ENCODE data around the gene SIRPD. TPM values are rescaled to one million over a fixed set of nuclear protein-coding genes. Genes with fewer than 3 reads are reported as not detected.

Gene SIRPD
- polyA plus RNA-seq, 3 donors from 2014 or later = 0.35 TPM; not detected in 2

DNA sequence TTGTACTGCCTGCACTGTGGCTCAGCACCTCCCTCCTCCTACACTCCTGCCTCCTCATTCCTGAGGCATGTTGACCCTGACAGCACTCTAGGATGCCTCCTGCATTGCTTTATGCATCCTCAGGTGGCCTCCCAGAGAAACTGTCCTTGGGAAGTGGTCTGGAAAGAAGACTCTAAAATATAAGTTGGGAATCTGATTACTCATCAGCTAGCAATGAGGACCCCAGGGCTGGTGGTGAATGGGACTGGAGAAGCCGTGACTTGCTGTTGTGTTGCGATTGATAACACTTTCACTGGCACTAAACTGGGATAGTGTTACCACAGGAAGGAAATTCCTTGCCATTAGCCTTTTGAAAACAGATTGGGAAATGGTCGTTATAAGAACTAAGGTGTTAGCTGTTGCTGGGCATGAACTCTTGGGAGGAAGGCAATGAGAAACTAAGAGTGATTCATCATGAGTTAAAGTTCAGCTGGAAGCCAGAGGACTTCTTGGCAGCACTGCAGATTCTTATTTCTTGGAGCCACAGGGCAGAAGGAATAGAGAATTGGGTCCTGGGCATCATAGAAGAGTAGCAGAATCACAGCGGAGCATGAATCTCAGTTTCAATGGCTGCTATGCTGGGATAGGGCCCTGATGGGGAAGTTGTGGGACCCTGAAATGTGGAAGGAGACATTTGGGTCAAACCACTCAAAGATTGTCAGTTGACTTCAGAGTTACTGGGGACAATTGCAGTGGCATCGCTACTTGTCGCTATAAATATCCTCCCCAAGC is 10.1 kb upstream of the SIRPD start:
- Mint-ChIP-seq H3K4me1 (no peaks in the 10 kb centered on the region), H3K9me3 (no peaks in the 10 kb centered on the region), H3K27me3 (ENCODE audit: low read depth in 3 of 3) (peaks cover 2 to 10% (median 10%) of the 10 kb centered on the region in 3 donors), H3K36me3 (peaks cover 0 to 3% (median 0%) of the 10 kb centered on the region in 3 donors), H3K27ac (no peak overlapping the region), H3K4me3 (no peak overlapping the region)
- DNase-seq = no peak

- Mint-ChIP-seq H3K4me3 (no peak overlapping the region), H3K9me3 (no peaks in the 10 kb centered on the region), H3K36me3 (peaks cover 0 to 4% (median 0%) of the 10 kb centered on the region in 3 donors), H3K27ac (no peak overlapping the region), H3K4me1 (no peaks in the 10 kb centered on the region), H3K27me3 (ENCODE audit: low read depth in 3 of 3) (peaks cover 4 to 10% (median 8%) of the 10 kb centered on the region in 3 donors)
- DNase-seq = no peak
Observed at GRCh38 chr20:1566701-1567100, 9.2 kb upstream of the SIRPD start.

DNA sequence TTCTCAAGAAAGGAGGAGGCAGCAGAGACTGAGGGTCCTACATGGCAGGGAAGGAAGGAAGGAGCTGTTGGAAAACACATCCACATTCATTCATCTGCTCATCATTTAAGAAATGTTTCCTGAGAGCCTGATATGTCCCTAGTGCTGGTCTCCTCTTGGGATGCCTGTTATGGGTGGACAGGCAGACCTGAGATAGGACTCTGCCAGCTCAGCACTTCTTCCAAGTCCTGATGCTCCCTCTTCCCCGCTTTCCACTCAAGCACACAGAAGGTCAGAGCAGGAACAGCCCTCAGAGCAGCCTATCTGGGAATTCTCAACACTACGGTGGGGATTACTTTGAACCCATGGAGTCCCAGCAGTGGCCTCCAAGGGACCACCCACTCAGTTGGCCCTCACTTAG is 8.0 kb upstream of the SIRPD start:
- Mint-ChIP-seq H3K4me3 (no peak overlapping the region), H3K4me1 (no peaks in the 10 kb centered on the region), H3K27ac (no peak overlapping the region), H3K9me3 (no peaks in the 10 kb centered on the region), H3K36me3 (peaks cover 0 to 4% (median 0%) of the 10 kb centered on the region in 3 donors), H3K27me3 (ENCODE audit: low read depth in 3 of 3) (peaks cover 2 to 9% (median 8%) of the 10 kb centered on the region in 3 donors)
- DNase-seq = no peak

- H3K4me3 Mint-ChIP-seq = no peak overlapping the region
- H3K4me1 Mint-ChIP-seq = no peaks in the 10 kb centered on the region
- no peaks in the 10 kb centered on the region for H3K9me3 Mint-ChIP-seq
- peaks cover 0 to 4% (median 0%) of the 10 kb centered on the region in 3 donors for H3K36me3 Mint-ChIP-seq
- no peak for DNase-seq
- peaks cover 2 to 9% (median 8%) of the 10 kb centered on the region in 3 donors for H3K27me3 Mint-ChIP-seq (ENCODE audit: low read depth in 3 of 3)
- H3K27ac Mint-ChIP-seq = no peak overlapping the region
Observed at GRCh38 chr20:1563598-1563997, 6.1 kb upstream of the SIRPD start.

DNA sequence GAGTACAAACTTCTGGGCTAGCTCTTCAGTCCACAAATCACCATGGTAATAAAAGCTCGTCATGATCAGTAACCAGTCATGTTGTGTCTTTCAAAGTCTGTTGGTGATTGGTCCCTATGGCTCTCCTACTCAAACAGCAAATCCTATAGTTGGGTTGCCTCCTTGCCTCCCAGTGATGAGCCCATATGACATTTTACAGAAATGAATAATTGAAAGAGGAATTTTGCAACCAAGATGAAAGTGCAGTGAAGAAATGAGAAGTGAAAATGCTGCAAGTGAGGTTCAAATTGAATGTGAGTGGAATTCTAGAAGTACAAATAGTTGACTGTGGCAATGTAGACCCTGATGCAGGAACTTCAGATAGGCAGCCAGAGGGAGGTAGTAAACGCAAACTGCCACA is 5.1 kb upstream of the SIRPD start:
- DNase-seq = no peak
- H3K4me3 Mint-ChIP-seq = no peak overlapping the region
- no peak overlapping the region for H3K27ac Mint-ChIP-seq
- no peaks in the 10 kb centered on the region for H3K4me1 Mint-ChIP-seq
- H3K9me3 Mint-ChIP-seq = no peaks in the 10 kb centered on the region
- H3K36me3 Mint-ChIP-seq = peaks cover 0 to 4% (median 0%) of the 10 kb centered on the region in 3 donors
- peaks cover 4 to 9% (median 8%) of the 10 kb centered on the region in 3 donors for H3K27me3 Mint-ChIP-seq (ENCODE audit: low read depth in 3 of 3)

DNA sequence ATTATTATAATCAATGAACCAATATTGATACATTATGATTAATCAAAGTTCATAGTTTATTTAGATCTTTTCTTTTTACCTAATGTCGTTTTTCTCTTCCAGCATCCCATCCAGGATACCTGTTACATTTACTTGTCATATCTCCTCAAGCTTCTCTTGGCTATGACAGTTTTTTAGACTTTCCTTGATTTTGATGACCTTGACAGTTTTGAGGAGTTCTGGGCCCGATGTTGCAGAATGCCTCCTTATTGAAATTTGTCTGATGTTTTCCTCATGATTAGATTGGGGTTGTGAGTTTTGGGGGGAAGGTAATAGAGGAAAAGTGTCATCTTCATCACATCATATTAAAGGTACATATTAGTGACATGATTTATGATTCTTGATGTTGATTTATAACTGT is 3.8 kb upstream of the SIRPD start:
- Mint-ChIP-seq H3K27ac (no peak overlapping the region), H3K9me3 (no peaks in the 10 kb centered on the region), H3K27me3 (ENCODE audit: low read depth in 3 of 3) (peaks cover 4 to 9% (median 7%) of the 10 kb centered on the region in 3 donors), H3K4me1 (no peaks in the 10 kb centered on the region), H3K4me3 (no peak overlapping the region), H3K36me3 (peaks cover 0 to 4% (median 0%) of the 10 kb centered on the region in 3 donors)
- DNase-seq = no peak

GRCh38 chr20:1555952-1556351 is 1.6 kb downstream of the SIRPD start:
- H3K9me3 Mint-ChIP-seq = peaks cover 0 to 5% (median 0%) of the 10 kb centered on the region in 6 donors
- no peak overlapping the region for H3K27ac Mint-ChIP-seq
- H3K4me1 Mint-ChIP-seq = no peaks in the 10 kb centered on the region
- no peak overlapping the region for H3K4me3 Mint-ChIP-seq
- peaks cover 0 to 6% (median 2%) of the 10 kb centered on the region in 3 donors for H3K27me3 Mint-ChIP-seq (ENCODE audit: low read depth in 3 of 3)
- no peak for DNase-seq
- H3K36me3 Mint-ChIP-seq = no peaks in the 10 kb centered on the region

GRCh38 chr20:1539816-1540419 is 17.6 kb downstream of the SIRPD start:
- no peaks in the 10 kb centered on the region for H3K4me1 Mint-ChIP-seq
- H3K27ac Mint-ChIP-seq = no peak overlapping the region
- peaks cover 8 to 19% (median 10%) of the 10 kb centered on the region in 3 donors for H3K27me3 Mint-ChIP-seq (ENCODE audit: low read depth in 3 of 3)
- H3K4me3 Mint-ChIP-seq = no peak overlapping the region
- no peaks in the 10 kb centered on the region for H3K36me3 Mint-ChIP-seq
- DNase-seq = no peak
- no peaks in the 10 kb centered on the region for H3K9me3 Mint-ChIP-seq

DNA sequence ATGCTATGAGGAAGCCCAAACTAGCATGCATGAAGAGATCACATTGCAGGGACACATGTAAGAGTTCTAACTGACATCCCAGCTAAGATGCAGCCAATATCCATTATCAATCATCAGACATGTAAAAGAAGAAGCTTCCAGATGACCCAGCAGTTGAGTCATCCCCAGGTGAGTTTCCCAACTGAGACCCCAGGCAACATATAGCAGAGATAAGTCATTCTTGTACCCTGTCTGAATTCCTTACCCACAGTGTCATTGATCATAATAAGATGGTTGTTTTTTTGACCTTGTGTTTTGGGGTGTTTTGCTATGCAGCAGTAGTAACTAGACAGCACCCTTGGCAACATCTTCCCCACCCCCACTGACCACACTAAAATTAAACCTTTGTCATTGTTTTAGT is 18.9 kb downstream of the SIRPD start:
- DNase-seq = no peak
- no peak overlapping the region for H3K27ac Mint-ChIP-seq
- peaks cover 5 to 18% (median 7%) of the 10 kb centered on the region in 3 donors for H3K27me3 Mint-ChIP-seq (ENCODE audit: low read depth in 3 of 3)
- no peak overlapping the region for H3K4me3 Mint-ChIP-seq
- H3K4me1 Mint-ChIP-seq = no peaks in the 10 kb centered on the region
- H3K9me3 Mint-ChIP-seq = no peaks in the 10 kb centered on the region
- H3K36me3 Mint-ChIP-seq = no peaks in the 10 kb centered on the region

DNA sequence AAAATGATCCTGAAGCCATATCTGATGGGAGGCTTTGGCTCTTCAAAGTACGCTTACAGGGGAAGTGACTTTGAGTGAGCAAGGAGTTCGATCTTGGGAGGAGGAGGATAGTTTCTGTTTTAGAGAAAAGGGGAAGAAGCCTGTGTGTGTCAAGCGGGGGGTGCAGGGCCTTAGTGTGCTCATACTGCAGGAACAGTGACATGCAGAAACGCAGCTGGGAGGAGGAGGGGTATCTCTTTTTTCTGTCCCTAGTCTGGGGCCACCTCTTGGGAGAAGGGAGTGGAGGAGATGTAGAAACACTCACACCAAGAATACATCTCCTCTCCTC is 19.8 kb downstream of the SIRPD start:
- Mint-ChIP-seq H3K4me3 (no peak overlapping the region), H3K27ac (no peak overlapping the region), H3K4me1 (no peaks in the 10 kb centered on the region), H3K9me3 (no peaks in the 10 kb centered on the region), H3K27me3 (ENCODE audit: low read depth in 3 of 3) (peaks cover 2 to 10% (median 3%) of the 10 kb centered on the region in 3 donors), H3K36me3 (no peaks in the 10 kb centered on the region)
- no peak for DNase-seq

DNA sequence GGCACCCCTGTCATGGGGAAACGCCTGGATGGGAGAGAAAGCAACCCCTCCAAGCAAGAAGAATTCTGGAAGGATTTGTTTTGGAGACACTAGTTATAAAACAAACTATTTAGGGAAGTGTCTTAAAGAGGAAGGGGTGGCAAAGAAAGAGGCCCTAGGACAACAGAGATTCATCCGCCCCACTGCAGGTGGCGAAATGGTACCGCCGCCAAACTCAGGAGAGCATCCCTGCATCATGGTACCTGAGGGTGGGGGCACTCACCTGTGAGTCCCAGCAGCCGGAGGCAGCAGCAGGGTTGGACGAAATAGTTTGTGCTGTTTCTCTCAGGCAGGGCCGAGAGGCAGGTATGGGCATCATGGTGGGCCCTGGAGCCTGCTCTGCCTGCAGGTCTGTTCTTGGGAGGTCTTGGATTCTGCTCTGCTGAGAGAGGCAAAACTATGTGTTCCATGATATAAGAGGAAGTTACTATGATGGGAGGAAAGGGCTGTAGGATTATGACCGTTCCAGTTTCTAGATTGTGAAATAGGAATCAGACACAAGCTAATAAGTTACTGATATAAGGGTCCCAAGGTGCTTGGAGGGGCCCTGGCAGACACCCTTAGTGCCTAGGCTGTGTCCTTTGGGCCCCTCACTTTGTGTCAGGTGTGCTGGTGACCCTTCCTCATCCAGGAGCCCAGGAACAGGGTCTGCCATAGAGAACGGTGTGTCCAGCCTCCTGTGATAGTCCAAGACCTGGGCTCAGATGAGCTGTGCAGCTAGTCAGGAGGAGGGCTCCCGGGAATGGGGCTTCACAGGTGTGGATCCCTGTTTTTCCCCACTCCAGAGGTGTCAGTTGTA is 20.4 kb downstream of the SIRPD start:
- Mint-ChIP-seq H3K27me3 (ENCODE audit: low read depth in 3 of 3) (peaks cover 0 to 11% (median 2%) of the 10 kb centered on the region in 3 donors), H3K9me3 (no peaks in the 10 kb centered on the region), H3K36me3 (no peaks in the 10 kb centered on the region), H3K27ac (no peak overlapping the region), H3K4me3 (no peak overlapping the region), H3K4me1 (no peaks in the 10 kb centered on the region)
- no peak for DNase-seq

GRCh38 chr20:1535420-1536175 is 21.9 kb downstream of the SIRPD start:
- H3K9me3 Mint-ChIP-seq = no peaks in the 10 kb centered on the region
- H3K27ac Mint-ChIP-seq = no peak overlapping the region
- H3K4me1 Mint-ChIP-seq = no peaks in the 10 kb centered on the region
- no peaks in the 10 kb centered on the region for H3K36me3 Mint-ChIP-seq
- peaks cover 3 to 5% (median 4%) of the 10 kb centered on the region in 3 donors for H3K27me3 Mint-ChIP-seq (ENCODE audit: low read depth in 3 of 3)
- no peak for DNase-seq
- H3K4me3 Mint-ChIP-seq = no peak overlapping the region

DNA sequence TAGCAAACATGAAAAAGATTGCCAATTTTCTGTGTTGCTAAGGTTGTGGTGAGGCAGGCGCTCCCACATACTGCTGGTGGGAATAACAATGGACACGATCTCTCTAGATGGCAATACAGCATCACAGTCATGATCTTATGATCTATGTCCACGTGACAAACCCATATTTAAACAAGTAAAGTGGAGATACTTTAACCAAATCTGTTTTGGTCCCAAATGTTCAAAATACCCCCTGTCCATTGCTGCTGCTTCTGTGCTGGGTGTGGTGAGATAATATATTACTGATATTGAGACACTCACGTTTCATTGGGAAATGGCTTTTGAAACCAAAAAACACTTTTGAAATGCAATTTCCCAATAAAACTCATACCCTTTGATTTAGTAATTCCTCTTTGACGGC is 23.0 kb downstream of the SIRPD start:
- DNase-seq = no peak
- Mint-ChIP-seq H3K4me3 (no peak overlapping the region), H3K4me1 (no peaks in the 10 kb centered on the region), H3K27ac (no peak overlapping the region), H3K9me3 (no peaks in the 10 kb centered on the region), H3K27me3 (ENCODE audit: low read depth in 3 of 3) (peaks cover 5 to 10% (median 9%) of the 10 kb centered on the region in 3 donors), H3K36me3 (no peaks in the 10 kb centered on the region)
